Sigmoid colon (tissue), 7 donors: Measurements from ENCODE around the gene LTC4S. TPM values are rescaled to one million over a fixed set of nuclear protein-coding genes. Genes with fewer than 3 reads are reported as not detected.
"Not testable (repeated sequence)": the region's sequence is repeated elsewhere in the genome, so short reads cannot be mapped to it uniquely, and the experiment has no call there.

Experiments
- DNase-seq: peaks from one replicate; pipeline ENCODE4 v3.0.0-alpha.2; 2019
- H3K27ac ChIP-seq, 4 donors: fragments of 200-600 bp; sonication (generic); one replicate each; pipeline ENCODE4 v1.5.1; 2016 to 2019; ENCODE audit warnings: mild to moderate bottlenecking in 1 of 4
- H3K27me3 ChIP-seq, 3 donors: fragments of 200-600 bp; sonication (generic); one replicate each; pipeline ENCODE4 v1.5.1; 2019; ENCODE audit warnings: mild to moderate bottlenecking in 1 of 3
- H3K36me3 ChIP-seq, 4 donors: fragments of 200-600 bp; sonication (generic); one replicate each; pipeline ENCODE4 v1.5.1; 2016 to 2019
- H3K4me1 ChIP-seq, 4 donors: fragments of 200-600 bp; sonication (generic); one replicate each; pipeline ENCODE4 v1.5.1; 2017 to 2019
- H3K4me3 ChIP-seq, 4 donors: fragments of 200-600 bp; sonication (generic); one replicate each; pipeline ENCODE4 v1.5.1; 2017 to 2019; ENCODE audit warnings: mild to moderate bottlenecking in 2 of 4, moderate library complexity in 1 of 4
- H3K9me3 ChIP-seq, 4 donors: fragments of 200-600 bp in 3 of 4; sonication (generic) in 3 of 4; one replicate each; pipeline versions ENCODE4 v1.5.1 to v1.6.1; 2013 to 2019
- EP300 ChIP-seq, 4 donors: sonication (generic); formaldehyde crosslinking; IDR thresholded peaks; one replicate each; pipeline ENCODE4 v1.6.1; 2017; ENCODE audit warnings: antibody characterized with exemption in 4 of 4
- POLR2A ChIP-seq, 2 donors: fragments of 450-650 bp; IDR thresholded peaks; one replicate each; pipeline ENCODE4 v1.6.1; 2016; ENCODE audit warnings: antibody characterized with exemption in 2 of 2, mild to moderate bottlenecking in 2 of 2, moderate library complexity in 2 of 2
- POLR2AphosphoS5 ChIP-seq, 4 donors: sonication (generic); formaldehyde crosslinking; IDR thresholded peaks; one replicate each; pipeline ENCODE4 v1.6.1; 2017; ENCODE audit warnings: antibody characterized with exemption in 4 of 4
- WGBS, 2 donors: extraction: QIAGEN DNeasy Blood & Tissue Kit; methylation state at CpG; one replicate each; pipeline ENCODE4 v1.1.7; 2013; 5-methylcytosine and 5-hydroxymethylcytosine counted together
- intact Hi-C: fragments of 100-400 bp; cut with DNase I; formaldehyde crosslinking; loops from one replicate; pipeline ENCODE4 v1.15.1; 2023
- polyA plus RNA-seq, 3 donors: library from polyadenylated mRNA; stranded (reverse); fragments of 200-250 nt; gene quantifications; one replicate each; pipeline ENCODE4 v1.2.3, GENCODE V29; 2013
- total RNA-seq, 4 donors: library from RNA; depleted of rRNA; stranded (reverse); fragments of >200 nt; gene quantifications; one replicate each; pipeline ENCODE4 v1.1.0, GENCODE V29; 2016
- TF ChIP-seq, protein P1 (sequence below), 4 experiments: fragments of 450-650 bp in 3 of 4; fragments of 200-600 bp in 1 of 4; IDR thresholded peaks; one replicate each; pipeline ENCODE4 v1.5.1; 2016 to 2019; ENCODE audit warnings: antibody characterized with exemption in 4 of 4, mild to moderate bottlenecking in 3 of 4, moderate library complexity in 2 of 4
- donor health status: healthy with polysubstance abuse.
- donor health status: Bipolar disorder and iron deficiency.
- donor health status: healthy.

LTC4S gene
- total and polyA plus RNA-seq, 7 donors = 1.5 to 6.1 (median 4.3) TPM; not detected in 1

DNA sequence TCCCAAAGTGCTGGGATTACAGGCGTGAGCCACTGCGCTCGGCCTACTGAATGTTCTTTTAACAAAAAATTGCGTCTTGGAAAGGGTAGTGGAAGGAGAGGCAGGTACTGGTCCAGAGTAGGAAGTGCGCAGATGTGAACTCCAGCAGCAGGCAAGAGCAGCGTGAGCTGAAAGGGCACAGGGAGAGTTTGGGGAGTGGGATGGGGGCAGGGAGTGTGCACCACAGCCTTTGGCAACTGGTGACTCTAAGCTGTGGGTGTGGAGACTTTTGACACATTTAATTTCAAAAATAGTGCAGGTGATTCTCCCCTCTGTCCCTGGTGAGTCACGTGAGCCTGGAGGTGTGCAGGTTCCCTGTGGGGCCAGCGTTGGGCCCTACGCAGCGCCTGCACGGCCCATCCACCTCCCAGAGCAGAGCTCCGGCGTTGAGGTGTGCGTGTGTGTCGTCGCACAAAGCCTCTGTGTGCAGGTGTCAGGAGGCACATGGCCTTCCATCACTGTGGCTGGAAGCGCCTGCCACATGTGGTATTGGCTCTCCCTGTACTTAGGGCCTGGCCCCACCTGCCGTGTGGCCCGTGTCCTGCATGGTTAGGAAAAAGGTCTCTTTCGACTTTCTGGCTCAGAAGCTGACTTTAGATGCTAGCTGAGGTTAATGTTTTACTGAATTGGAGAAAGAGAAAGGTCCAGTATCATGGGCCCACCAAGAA is 38.4 kb downstream of the LTC4S start:
- H3K36me3 ChIP-seq = peaks cover 76 to 97% (median 79%) of the 10 kb centered on the region in 4 donors

DNA sequence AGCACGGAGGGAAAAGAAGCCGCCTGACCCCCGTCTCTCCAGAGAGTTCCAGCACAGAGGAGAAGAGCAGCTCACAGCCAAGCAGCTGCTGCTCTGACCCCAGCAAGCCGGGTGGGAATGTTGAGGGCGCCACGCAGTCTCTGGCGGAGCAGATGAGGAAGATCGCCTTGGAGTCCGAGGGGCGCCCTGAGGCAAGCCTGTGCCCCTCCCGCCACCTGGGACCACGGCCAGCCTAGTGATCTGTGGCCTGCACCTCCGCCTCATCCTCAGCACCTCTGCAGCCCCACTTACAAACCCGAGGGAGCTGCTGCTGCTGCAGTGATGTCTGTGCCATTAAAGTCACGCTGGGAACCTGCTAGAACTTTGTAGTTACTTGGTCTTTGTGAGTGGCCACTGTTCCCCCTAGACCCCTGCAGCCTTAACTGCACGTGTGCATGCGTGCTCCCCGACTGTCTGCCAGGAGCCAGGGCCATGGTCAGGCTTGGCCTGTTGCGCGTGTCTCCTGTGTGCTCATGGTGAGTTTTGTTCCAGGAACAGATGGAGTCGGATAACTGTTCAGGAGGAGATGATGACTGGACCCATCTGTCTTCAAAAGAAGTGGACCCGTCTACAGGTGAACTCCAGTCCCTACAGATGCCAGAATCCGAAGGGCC is 39.4 kb downstream of the LTC4S start:
- no peak for DNase-seq
- WGBS, 2 donors = 91 to 94% methylated on average over 23 of the region's 23 CpGs
- Histone ChIP-seq H3K4me1 (peaks cover 0 to 19% (median 8%) of the 10 kb centered on the region in 4 donors), H3K27ac (peak overlapping the region in 2 of 4 donors; percentile 24 to 34), H3K36me3 (peaks cover 81 to 97% (median 83%) of the 10 kb centered on the region in 4 donors), H3K9me3 (no peaks in the 10 kb centered on the region), H3K27me3 (no peaks in the 10 kb centered on the region), H3K4me3 (no peak overlapping the region)
- TF ChIP-seq, protein P1, sequence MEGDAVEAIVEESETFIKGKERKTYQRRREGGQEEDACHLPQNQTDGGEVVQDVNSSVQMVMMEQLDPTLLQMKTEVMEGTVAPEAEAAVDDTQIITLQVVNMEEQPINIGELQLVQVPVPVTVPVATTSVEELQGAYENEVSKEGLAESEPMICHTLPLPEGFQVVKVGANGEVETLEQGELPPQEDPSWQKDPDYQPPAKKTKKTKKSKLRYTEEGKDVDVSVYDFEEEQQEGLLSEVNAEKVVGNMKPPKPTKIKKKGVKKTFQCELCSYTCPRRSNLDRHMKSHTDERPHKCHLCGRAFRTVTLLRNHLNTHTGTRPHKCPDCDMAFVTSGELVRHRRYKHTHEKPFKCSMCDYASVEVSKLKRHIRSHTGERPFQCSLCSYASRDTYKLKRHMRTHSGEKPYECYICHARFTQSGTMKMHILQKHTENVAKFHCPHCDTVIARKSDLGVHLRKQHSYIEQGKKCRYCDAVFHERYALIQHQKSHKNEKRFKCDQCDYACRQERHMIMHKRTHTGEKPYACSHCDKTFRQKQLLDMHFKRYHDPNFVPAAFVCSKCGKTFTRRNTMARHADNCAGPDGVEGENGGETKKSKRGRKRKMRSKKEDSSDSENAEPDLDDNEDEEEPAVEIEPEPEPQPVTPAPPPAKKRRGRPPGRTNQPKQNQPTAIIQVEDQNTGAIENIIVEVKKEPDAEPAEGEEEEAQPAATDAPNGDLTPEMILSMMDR (IDR thresholded peaks at IDR 0.05) = no peak
- no peak for TF ChIP-seq EP300 (IDR thresholded peaks at IDR 0.05)
- TF ChIP-seq POLR2A (IDR thresholded peaks at IDR 0.05) = no peak
- peak in 1 of 4 donors; percentile 28 for TF ChIP-seq POLR2AphosphoS5 (IDR thresholded peaks at IDR 0.05)
- intact Hi-C loops = no loop called here

More for the DNA sequence above, 38.4 kb downstream of the LTC4S start:
- Histone ChIP-seq H3K4me1 (peaks cover 0 to 27% (median 16%) of the 10 kb centered on the region in 4 donors), H3K27ac (no peak overlapping the region), H3K27me3 (no peaks in the 10 kb centered on the region), H3K9me3 (no peaks in the 10 kb centered on the region), H3K4me3 (no peak overlapping the region)
- intact Hi-C loops = no loop called here
- 94% methylated on average over 20 of the region's 20 CpGs for WGBS, 2 donors
- DNase-seq = peak; percentile 56
- TF ChIP-seq POLR2AphosphoS5 (IDR thresholded peaks at IDR 0.05) = no peak
- TF ChIP-seq, protein P1 (IDR thresholded peaks at IDR 0.05) = no peak
- no peak for TF ChIP-seq POLR2A (IDR thresholded peaks at IDR 0.05)
- TF ChIP-seq EP300 (IDR thresholded peaks at IDR 0.05) = no peak

DNA sequence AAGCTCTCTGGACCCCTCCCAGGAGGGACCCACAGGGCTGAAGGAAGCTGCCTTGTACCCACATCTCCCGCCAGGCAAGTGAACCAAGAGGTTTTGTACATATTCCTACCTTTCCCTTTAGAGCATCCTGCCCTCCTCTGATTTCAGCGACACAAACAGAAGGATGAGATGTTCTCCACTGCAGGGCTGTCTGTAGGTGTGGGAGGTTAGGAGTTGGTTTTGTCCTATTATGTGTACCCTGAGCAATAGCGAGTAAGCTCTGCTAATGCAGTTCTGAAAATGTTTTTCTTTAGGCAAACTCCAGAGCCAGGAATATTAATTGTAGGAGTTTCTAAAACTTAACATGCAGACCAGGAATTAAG is 39.9 kb downstream of the LTC4S start:
- Histone ChIP-seq H3K4me1 (peaks cover 0 to 16% (median 8%) of the 10 kb centered on the region in 4 donors), H3K27me3 (no peaks in the 10 kb centered on the region), H3K9me3 (no peaks in the 10 kb centered on the region), H3K36me3 (peaks cover 77 to 97% (median 84%) of the 10 kb centered on the region in 4 donors), H3K27ac (peak overlapping the region in 3 of 4 donors; percentile 19 to 34 (median 24)), H3K4me3 (no peak overlapping the region)
- WGBS, 2 donors = 97 to 98% methylated on average over 3 of the region's 3 CpGs
- intact Hi-C loops = no loop called here
- TF ChIP-seq, protein P1 (IDR thresholded peaks at IDR 0.05) = no peak
- TF ChIP-seq EP300 (IDR thresholded peaks at IDR 0.05) (no peak), POLR2A (IDR thresholded peaks at IDR 0.05) (no peak), POLR2AphosphoS5 (IDR thresholded peaks at IDR 0.05) (no peak)
- DNase-seq = no peak

DNA sequence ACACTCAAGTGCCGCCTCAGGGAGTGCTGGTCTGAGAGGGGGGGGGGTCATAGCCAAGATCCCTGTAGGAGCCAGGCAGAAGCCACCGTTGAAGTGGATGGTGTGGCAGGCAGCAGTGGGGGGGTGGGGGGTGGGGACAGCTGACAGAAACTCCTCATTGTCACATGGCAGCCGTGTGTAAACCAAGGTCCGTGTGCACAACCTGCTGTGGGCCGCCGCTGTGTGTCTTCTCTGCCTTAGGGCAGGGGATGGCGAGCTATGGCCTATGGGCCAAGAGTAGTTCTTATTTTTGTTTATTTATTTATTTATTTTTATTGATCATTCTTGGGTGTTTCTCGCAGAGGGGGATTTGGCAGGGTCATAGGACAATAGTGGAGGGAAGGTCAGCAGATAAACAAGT is 40.3 kb downstream of the LTC4S start:
- Histone ChIP-seq H3K4me3 (no peak overlapping the region), H3K4me1 (peaks cover 0 to 12% (median 8%) of the 10 kb centered on the region in 4 donors), H3K27ac (peak overlapping the region in 1 of 4 donors; percentile 34), H3K9me3 (no peaks in the 10 kb centered on the region), H3K27me3 (no peaks in the 10 kb centered on the region), H3K36me3 (peaks cover 72 to 94% (median 81%) of the 10 kb centered on the region in 4 donors)
- 87 to 91% methylated on average over 8 of the region's 8 CpGs for WGBS, 2 donors
- intact Hi-C loops = no loop called here
- TF ChIP-seq, protein P1 (IDR thresholded peaks at IDR 0.05) = no peak
- no peak for TF ChIP-seq EP300 (IDR thresholded peaks at IDR 0.05)
- no peak for TF ChIP-seq POLR2AphosphoS5 (IDR thresholded peaks at IDR 0.05)
- TF ChIP-seq POLR2A (IDR thresholded peaks at IDR 0.05) = no peak
- DNase-seq = no peak

DNA sequence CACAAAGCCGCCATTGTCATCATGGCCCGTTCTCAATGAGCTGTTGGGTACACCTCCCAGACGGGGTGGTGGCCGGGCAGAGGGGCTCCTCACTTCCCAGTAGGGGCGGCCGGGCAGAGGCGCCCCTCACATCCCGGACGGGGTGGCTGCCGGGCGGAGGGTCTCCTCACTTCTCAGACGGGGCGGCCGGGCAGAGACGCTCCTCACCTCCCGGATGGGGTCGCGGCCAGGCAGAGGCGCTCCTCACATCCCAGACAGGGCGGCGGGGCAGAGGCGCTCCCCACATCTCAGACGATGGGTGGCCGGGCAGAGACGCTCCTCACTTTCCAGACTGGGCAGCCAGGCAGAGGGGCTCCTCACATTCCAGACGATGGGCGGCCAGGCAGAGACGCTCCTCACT is 41.1 kb downstream of the LTC4S start:
- intact Hi-C loops, H3K27me3 ChIP-seq, H3K4me3 ChIP-seq, H3K9me3 ChIP-seq, H3K4me1 ChIP-seq, DNase-seq, H3K27ac ChIP-seq: not testable (repeated sequence)
- WGBS, 2 donors = 95 to 96% methylated on average over 24 to 25 of the region's 28 CpGs
- peaks cover 69 to 94% (median 78%) of the 10 kb centered on the region in 4 donors for H3K36me3 ChIP-seq
